Karpas-422 (cell line): ENCODE results near the gene NFIA. TPM values are rescaled to one million over a fixed set of nuclear protein-coding genes. Genes with fewer than 3 reads are reported as not detected.

Source experiments
- DNase-seq: peaks from one replicate; pipeline ENCODE4 v3.0.0-alpha.2; 2015
- H2AFZ ChIP-seq: fragments of 200-600 bp; sonication (generic); 2 replicates; pipeline ENCODE4 v1.6.1; 2014; ENCODE audit warnings: antibody characterized with exemption, low read length, mixed read lengths
- H3K27ac ChIP-seq: fragments of 200-600 bp; sonication (generic); 2 replicates; pipeline ENCODE4 v1.5.1; 2014; ENCODE audit warnings: mild to moderate bottlenecking, low read length, moderate library complexity
- H3K27me3 ChIP-seq: fragments of 200-600 bp; sonication (generic); 2 replicates; pipeline ENCODE4 v1.6.1; 2014; ENCODE audit warnings: low read length, mixed read lengths
- H3K36me3 ChIP-seq: fragments of 200-600 bp; sonication (generic); 2 replicates; pipeline ENCODE4 v1.6.1; 2014; ENCODE audit warnings: low read length, mixed read lengths; ENCODE audit not compliant: insufficient read depth
- H3K4me1 ChIP-seq: fragments of 200-600 bp; sonication (generic); 2 replicates; pipeline ENCODE4 v1.6.1; 2014; ENCODE audit warnings: mild to moderate bottlenecking, low read length, mixed read lengths
- H3K4me2 ChIP-seq: fragments of 200-600 bp; sonication (generic); 2 replicates; pipeline ENCODE4 v1.6.1; 2014; ENCODE audit warnings: low read length, low read depth, mild to moderate bottlenecking; ENCODE audit not compliant: poor library complexity, severe bottlenecking
- H3K4me3 ChIP-seq: fragments of 200-600 bp; sonication (generic); 2 replicates; pipeline ENCODE4 v1.5.1; 2014; ENCODE audit warnings: mild to moderate bottlenecking, antibody characterized with exemption, low read length, mixed read lengths
- H3K79me2 ChIP-seq: fragments of 200-600 bp; sonication (generic); 2 replicates; pipeline ENCODE4 v1.6.1; 2014; ENCODE audit warnings: mild to moderate bottlenecking, low read length, mixed read lengths
- H3K9ac ChIP-seq: fragments of 200-600 bp; sonication (generic); 2 replicates; pipeline ENCODE4 v1.6.0; 2014; ENCODE audit warnings: low read length
- H3K9me2 ChIP-seq: fragments of 200-600 bp; sonication (generic), shearing (Covaris generic); replicated peaks from 2 replicates; pipeline ENCODE4 v1.6.0; 2014; ENCODE audit warnings: mild to moderate bottlenecking, low read length, moderate library complexity; ENCODE audit not compliant: insufficient read depth
- H3K9me3 ChIP-seq: fragments of 300-700, 200-600 bp; sonication (generic); 2 replicates; pipeline ENCODE4 v1.6.1; 2014; ENCODE audit warnings: low read length, mixed read lengths
- H4K20me1 ChIP-seq: fragments of 200-600 bp; sonication (generic); 2 replicates; pipeline ENCODE4 v1.6.1; 2014; ENCODE audit warnings: mild to moderate bottlenecking, antibody characterized with exemption, low read length, low read depth; ENCODE audit not compliant: insufficient read depth
- total RNA-seq: library from RNA; depleted of rRNA; stranded (reverse); fragments of >200 nt; shearing (Covaris generic); gene quantifications from 2 replicates; pipeline ENCODE4 v1.2.3, GENCODE V29; 2014; ENCODE audit warnings: low replicate concordance

The NFIA gene
- total RNA-seq, 1 experiment from 2014 or later = 38.3 TPM

DNA sequence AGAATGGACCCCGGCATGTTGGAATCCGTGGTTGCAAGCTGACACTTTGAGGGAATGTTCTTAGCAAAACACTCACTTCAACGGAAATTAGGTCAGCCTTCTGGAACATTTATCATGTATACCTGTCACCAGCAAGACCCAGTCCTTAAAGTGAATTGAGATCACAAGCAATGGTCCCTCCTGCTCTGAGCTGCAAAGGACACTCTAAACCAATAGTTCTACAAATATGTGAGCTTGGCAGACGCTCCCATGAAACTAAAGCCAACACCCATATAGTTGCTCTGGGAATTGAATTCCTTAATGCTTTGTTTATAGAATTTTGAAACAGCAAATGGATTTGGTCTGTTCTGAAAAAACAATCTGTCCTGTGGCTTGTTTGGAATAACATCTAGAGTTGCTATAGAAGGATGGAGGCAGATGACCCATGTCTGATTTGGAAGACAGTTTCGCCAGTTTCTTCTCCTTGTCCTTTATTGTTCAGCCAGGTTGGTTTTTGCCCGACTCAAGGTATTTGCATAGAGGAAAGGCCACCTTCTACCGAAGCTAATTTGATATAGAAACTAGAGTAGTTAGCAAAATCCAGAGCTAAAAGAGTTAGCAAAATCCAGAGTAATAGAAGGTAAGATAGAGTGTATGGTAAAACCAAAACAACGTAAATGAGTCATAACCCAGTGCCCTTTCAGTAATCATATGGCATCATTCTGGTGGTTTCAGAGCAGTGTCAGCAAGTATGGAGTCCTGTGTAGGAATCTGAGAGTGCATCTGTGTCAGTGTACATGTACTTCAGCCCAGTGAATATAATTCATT is 236.2 kb downstream of the NFIA start:
- Histone ChIP-seq H3K27ac (no peak overlapping the region), H3K4me3 (no peak overlapping the region), H3K9me2 (no peaks in the 10 kb centered on the region), H4K20me1 (no peaks in the 10 kb centered on the region), H2AFZ (no peak overlapping the region), H3K27me3 (no peaks in the 10 kb centered on the region), H3K36me3 (no peaks in the 10 kb centered on the region), H3K9me3 (no peaks in the 10 kb centered on the region), H3K4me2 (no peak overlapping the region), H3K9ac (no peak overlapping the region), H3K79me2 (no peaks in the 10 kb centered on the region; the same call in 1 of the 2 replicates), H3K4me1 (peaks cover 7% of the 10 kb centered on the region)
- no peak for DNase-seq

DNA sequence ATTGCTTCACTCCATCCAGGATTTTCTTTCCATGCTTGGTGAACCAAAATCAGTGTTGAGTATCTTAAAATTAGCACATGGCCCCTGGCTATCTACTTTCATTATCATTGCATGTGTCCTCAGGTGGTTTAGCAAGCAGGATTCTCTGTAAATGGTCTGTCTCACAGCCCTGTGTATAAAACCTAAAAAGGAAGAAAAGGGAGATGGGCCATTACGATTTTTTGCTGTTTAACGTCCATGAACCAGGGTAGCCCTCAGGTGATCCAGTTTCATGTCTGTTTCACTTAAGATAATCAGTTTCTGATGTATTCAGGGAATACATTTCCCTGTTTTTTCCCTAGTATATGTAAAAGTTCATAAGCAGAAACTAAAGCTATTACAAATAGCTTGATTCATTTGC is 238.2 kb downstream of the NFIA start:
- Histone ChIP-seq H3K4me1 (peaks cover 7% of the 10 kb centered on the region), H3K79me2 (peaks cover 4% of the 10 kb centered on the region; the same call in 1 of the 2 replicates), H3K4me2 (no peak overlapping the region), H3K9me2 (no peaks in the 10 kb centered on the region), H3K4me3 (no peak overlapping the region), H4K20me1 (no peaks in the 10 kb centered on the region), H3K9me3 (no peaks in the 10 kb centered on the region), H3K9ac (no peak overlapping the region), H3K36me3 (no peaks in the 10 kb centered on the region), H3K27ac (no peak overlapping the region), H2AFZ (no peak overlapping the region), H3K27me3 (no peaks in the 10 kb centered on the region)
- no peak for DNase-seq

DNA sequence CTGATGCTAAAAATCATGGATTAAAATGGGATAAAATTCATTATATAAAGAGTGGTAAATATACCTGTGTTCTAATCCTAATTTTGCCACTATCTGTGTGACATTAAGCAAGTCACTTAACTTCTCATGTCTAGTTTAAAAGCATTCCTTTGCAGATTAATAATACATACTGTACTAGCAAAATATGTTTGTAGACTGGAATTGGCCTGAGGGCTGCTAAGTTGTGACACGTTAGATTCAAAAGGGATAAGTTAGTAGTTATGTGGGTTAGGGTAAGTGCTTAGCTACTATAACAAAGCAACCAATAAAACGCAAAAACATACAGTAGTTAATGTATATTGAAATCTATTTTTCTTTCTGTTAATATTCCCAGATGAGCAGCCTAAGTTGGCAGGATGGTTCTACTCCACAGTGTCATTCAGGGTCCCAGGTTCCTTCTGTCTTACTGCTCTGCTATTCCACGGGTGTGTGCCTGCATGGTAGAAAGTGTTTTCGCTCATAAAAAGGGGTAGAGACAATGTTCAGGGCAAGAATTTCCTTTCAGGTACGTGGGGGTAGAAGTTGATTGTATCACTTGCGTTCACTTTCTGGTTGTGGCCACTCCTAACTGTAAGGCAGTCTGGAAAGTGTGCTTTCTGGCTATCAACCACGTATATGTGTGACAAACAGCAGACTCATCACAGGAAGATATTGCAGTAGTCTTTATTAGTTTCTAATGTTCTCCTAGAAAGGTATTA is 239.8 kb downstream of the NFIA start:
- Histone ChIP-seq H3K27me3 (no peaks in the 10 kb centered on the region), H2AFZ (no peak overlapping the region), H3K27ac (no peak overlapping the region), H3K9ac (no peak overlapping the region), H3K4me2 (no peak overlapping the region), H3K36me3 (no peaks in the 10 kb centered on the region), H3K9me3 (no peaks in the 10 kb centered on the region), H3K4me3 (no peak overlapping the region), H3K79me2 (peaks cover 7% of the 10 kb centered on the region; the same call in 1 of the 2 replicates), H4K20me1 (no peaks in the 10 kb centered on the region), H3K4me1 (peaks cover 7% of the 10 kb centered on the region), H3K9me2 (no peaks in the 10 kb centered on the region)
- DNase-seq = no peak

DNA sequence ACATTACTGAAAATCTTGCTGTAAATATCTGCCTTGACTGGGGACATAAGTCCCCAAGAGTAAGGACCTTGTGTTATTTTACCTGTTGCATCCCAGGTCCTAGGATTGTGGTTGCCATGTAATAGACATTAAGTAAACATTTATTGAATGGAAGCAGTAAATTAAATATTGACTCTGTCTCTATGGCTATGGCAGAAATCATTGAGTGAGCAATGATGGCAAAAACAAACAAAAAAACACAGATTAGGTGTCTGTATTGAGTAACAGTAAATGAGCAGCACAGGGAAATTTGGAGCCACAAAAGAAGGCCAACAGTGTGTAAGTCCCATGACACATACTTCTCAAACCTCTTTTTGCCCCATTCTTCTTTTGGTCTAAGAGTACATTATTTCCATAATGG is 240.4 kb downstream of the NFIA start:
- Histone ChIP-seq H3K36me3 (no peaks in the 10 kb centered on the region), H3K4me1 (peaks cover 7% of the 10 kb centered on the region), H3K9me3 (no peaks in the 10 kb centered on the region), H3K27me3 (no peaks in the 10 kb centered on the region), H4K20me1 (no peaks in the 10 kb centered on the region), H3K79me2 (peaks cover 7% of the 10 kb centered on the region; the same call in 1 of the 2 replicates), H3K27ac (no peak overlapping the region), H3K4me3 (no peak overlapping the region), H3K9ac (no peak overlapping the region), H2AFZ (no peak overlapping the region), H3K4me2 (no peak overlapping the region), H3K9me2 (no peaks in the 10 kb centered on the region)
- DNase-seq = no peak

DNA sequence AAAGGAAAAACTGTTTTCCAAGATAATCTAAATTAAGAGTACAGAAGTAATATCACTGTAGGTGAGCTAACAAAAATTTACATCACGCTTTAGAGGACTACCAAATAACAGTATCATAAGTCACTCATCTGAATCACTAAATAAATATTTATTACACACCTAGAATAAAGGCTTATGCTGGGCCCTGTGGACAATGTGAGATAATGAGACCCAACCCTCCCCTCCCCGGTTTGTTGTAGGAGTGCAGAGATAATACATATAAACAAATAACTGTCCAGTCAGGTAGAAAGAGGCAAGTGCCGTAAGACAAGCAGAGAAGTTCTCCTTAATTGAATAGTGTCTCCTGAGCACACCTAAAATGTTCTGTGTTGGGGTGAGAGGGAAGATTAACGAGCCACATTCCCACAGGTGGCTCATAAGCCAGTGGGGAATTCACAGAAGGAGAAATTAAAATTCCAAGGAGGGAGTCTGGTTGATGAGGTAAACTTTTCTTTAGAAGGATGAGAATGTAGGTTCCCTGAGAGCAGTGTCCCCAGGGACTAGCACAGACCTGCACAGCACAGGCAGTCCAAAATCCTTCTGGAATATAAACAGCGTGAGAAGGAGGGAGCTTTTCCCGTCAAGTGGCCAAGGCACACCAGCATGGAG is 241.4 kb downstream of the NFIA start:
- Histone ChIP-seq H3K4me2 (no peak overlapping the region), H3K9me3 (no peaks in the 10 kb centered on the region)

DNA sequence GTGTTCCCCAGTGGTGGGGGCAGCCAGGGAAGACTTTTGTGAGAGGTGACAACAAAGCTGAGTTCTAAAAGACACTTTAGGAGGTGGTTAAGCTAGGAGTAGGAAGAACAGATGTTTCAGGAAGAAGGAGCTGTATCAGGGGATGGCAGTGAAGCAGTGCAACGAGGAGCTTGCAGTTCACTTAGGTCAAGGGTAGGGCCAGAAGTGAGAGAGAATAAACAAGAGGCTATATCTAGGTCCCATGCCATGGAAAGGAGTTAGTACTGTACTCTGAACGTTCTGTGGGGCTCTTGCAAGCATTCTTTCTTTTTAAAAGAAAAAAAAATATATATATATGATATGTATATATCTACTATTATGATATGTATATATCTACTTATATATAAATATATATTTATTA is 244.4 kb downstream of the NFIA start:
- no peak overlapping the region for H3K4me2 ChIP-seq
- H2AFZ ChIP-seq = no peak overlapping the region
- no peak overlapping the region for H3K9ac ChIP-seq
- H3K9me3 ChIP-seq = no peaks in the 10 kb centered on the region
- no peak for DNase-seq
- H3K4me1 ChIP-seq = no peaks in the 10 kb centered on the region
- H3K4me3 ChIP-seq = no peak overlapping the region
- H3K36me3 ChIP-seq = no peaks in the 10 kb centered on the region
- no peaks in the 10 kb centered on the region for H3K9me2 ChIP-seq
- no peak overlapping the region for H3K27ac ChIP-seq
- peaks cover 7% of the 10 kb centered on the region; the same call in 1 of the 2 replicates for H3K79me2 ChIP-seq
- no peaks in the 10 kb centered on the region for H3K27me3 ChIP-seq
- H4K20me1 ChIP-seq = no peaks in the 10 kb centered on the region

More for the DNA sequence above, 241.4 kb downstream of the NFIA start:
- Histone ChIP-seq H3K79me2 (peaks cover 7% of the 10 kb centered on the region; the same call in 1 of the 2 replicates), H3K9ac (no peak overlapping the region), H3K27me3 (no peaks in the 10 kb centered on the region), H2AFZ (no peak overlapping the region), H3K27ac (no peak overlapping the region), H3K36me3 (no peaks in the 10 kb centered on the region), H3K9me2 (no peaks in the 10 kb centered on the region), H4K20me1 (no peaks in the 10 kb centered on the region), H3K4me3 (no peak overlapping the region), H3K4me1 (no peaks in the 10 kb centered on the region)
- DNase-seq = no peak

DNA sequence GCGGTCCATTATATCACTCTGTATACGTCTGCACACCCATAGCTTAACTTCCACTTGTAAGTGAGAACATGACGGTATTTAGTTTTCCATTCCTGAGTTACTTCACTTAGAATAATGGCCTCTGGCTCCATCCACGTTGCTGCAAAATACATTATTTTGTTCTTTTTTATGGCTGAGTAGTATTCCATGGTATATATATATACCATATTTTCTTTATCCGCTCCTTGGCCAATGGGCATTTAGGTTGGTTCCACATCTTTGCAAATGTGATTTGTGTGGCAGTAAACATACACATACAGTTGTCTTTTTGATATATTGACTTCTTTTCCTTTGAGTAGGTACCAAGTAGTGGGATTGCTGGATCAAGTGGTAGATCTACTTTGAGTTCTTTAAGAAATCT is 245.1 kb downstream of the NFIA start:
- Histone ChIP-seq H3K36me3 (no peaks in the 10 kb centered on the region), H3K9me2 (no peaks in the 10 kb centered on the region), H3K27ac (no peak overlapping the region)

DNA sequence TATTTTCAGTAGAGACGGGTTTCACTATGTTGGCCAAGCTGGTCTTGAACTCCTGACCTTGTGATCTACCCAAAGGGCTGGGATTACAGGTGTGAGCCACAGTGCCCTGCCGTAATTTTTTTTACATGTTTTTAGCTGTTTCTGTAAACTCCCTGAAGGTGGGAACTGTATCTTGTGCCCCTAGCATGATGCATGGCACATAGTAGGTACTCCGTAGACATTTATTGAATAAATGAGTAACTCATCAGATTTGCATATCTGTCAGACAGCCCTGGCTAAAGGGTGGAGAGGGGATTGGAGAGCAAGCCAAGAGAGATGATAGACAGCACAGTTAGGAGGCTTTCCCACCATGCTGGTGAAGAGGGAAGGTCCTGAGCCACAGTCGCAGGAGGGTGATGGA is 247.2 kb downstream of the NFIA start:
- no peaks in the 10 kb centered on the region for H3K9me3 ChIP-seq
- peaks cover 3% of the 10 kb centered on the region; the same call in 1 of the 2 replicates for H3K79me2 ChIP-seq
- no peak overlapping the region for H3K27ac ChIP-seq
- H4K20me1 ChIP-seq = no peaks in the 10 kb centered on the region
- no peaks in the 10 kb centered on the region for H3K9me2 ChIP-seq
- no peak overlapping the region for H3K9ac ChIP-seq
- no peaks in the 10 kb centered on the region for H3K27me3 ChIP-seq
- no peak overlapping the region for H3K4me3 ChIP-seq
- no peak for DNase-seq
- no peaks in the 10 kb centered on the region for H3K4me1 ChIP-seq
- H3K36me3 ChIP-seq = no peaks in the 10 kb centered on the region
- no peak overlapping the region for H2AFZ ChIP-seq
- H3K4me2 ChIP-seq = no peak overlapping the region

More for the DNA sequence above, 245.1 kb downstream of the NFIA start:
- Histone ChIP-seq H3K79me2 (peaks cover 7% of the 10 kb centered on the region; the same call in 1 of the 2 replicates), H3K4me1 (no peaks in the 10 kb centered on the region), H3K9ac (no peak overlapping the region), H4K20me1 (no peaks in the 10 kb centered on the region), H2AFZ (no peak overlapping the region), H3K4me3 (no peak overlapping the region), H3K9me3 (no peaks in the 10 kb centered on the region), H3K4me2 (no peak overlapping the region), H3K27me3 (no peaks in the 10 kb centered on the region)
- DNase-seq = no peak
